ENCODE data around the gene KCNIP1.

Gene KCNIP1

DNA sequence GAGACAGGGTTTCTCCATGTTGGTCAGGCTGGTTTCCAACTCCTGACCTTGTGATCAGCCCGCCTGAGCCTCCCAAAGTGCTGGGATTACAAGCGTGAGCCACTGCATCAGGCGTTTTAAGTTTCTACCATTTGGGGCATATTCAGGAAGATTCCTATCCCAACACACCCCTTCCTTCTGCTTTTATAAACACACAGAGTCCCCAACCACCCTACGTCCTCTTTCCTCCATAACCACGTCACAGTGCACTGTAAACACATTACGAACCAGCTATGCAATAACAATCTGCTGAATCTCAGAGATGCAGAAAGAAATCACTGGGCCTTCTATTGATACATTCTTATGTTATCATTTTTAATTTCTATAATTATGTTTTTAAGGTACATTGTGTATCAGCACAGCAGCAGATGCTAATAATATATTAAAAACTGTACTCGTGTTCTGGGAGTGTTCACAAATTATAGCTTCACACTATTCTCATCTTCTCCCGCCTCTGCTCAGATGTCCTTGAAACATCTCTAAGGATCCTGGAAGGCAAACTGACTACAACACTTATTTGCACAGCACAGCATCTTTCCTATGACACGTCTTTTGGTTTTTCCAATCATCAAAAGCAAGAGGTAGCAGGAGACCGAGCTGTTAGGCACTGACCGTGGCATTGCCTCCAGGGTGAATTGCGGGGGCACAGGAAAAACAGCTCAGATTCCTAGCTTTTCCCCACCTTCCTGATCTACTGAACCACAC lies 60.2 kb downstream of the KCNIP1 start:
- DNase-seq (ENCODE audit: low read depth): no peak

DNA sequence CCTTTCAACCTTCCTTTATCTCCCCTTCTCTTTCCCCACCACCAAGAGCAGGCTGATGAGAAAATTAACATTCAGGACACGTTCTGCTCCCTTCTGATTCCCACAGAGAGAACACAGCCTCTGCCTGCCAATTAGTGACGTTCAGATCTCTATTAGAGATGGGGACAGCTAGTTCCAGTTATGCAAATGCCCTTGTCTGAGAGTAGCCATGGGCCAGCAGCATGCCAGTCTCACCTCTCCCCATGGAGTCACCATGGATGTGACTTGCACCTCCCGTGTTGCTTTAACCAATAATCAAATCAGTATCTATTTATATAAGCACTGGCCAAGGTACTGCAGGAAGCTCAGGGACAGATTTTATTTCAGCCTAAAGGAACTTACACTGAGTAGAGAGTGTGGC lies 61.3 kb downstream of the KCNIP1 start:
- no peak for DNase-seq (ENCODE audit: low read depth)

DNA sequence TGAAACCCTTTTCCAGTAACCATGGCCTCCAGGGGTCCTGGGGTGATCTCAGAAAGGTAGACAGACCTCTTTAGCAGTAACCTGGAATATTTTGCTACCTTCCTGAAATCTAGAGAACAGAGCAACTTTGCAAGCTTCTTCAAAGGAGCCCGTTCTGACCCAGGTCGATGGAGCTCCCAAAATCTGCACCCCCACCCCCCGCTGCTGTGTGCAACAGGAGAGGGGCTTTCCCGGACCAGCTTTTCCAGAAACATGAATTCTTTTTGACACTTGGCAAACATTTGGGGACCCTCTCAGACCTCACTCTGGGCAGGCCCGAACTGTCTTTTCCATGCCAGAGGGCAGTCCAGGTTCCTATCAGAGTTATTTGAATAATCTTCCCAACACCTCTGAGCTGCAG lies 65.3 kb downstream of the KCNIP1 start:
- no peak for DNase-seq (ENCODE audit: low read depth)

DNA sequence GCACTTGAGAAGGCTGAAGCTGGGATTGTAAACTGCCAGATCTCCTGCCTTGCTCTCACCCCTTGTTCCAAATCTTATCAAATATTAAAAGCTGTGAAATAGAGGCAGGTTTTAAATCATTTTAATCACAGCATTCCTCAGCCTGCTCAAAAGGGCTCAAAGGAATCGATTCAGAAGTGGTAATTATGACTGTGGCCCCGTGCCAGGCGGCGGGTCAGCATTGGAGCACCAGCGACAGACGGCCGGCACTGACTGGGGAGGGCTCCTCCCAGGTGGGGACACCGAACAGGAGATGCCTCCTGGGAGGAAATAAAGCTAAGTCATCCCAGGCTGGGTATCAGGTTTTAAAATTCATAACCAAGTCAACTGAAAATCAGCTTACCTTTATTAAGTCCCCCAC lies 66.7 kb downstream of the KCNIP1 start:
- DNase-seq (ENCODE audit: low read depth): no peak

DNA sequence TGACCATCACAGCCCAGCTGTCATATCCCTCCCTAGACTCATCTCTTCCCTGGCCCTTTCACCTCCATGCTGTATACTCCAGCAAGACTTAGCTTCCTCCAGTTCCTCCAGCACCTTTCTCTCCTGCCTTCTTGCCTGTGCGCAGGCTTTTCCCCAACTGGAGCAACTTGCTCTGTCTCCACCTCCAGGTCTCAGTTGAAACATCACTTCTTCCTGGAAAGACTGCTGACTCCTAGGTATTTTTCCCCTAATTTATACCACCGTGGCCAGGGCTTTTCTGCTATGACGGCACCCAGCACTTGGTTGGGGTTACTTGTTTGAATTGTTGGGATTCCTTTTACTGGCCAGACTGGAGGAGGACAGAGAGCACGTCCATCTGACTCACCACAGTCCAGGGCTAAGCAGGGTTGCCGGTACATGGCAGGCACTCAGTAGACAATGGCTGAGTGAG lies 67.5 kb downstream of the KCNIP1 start:
- DNase-seq (ENCODE audit: low read depth): no peak

DNA sequence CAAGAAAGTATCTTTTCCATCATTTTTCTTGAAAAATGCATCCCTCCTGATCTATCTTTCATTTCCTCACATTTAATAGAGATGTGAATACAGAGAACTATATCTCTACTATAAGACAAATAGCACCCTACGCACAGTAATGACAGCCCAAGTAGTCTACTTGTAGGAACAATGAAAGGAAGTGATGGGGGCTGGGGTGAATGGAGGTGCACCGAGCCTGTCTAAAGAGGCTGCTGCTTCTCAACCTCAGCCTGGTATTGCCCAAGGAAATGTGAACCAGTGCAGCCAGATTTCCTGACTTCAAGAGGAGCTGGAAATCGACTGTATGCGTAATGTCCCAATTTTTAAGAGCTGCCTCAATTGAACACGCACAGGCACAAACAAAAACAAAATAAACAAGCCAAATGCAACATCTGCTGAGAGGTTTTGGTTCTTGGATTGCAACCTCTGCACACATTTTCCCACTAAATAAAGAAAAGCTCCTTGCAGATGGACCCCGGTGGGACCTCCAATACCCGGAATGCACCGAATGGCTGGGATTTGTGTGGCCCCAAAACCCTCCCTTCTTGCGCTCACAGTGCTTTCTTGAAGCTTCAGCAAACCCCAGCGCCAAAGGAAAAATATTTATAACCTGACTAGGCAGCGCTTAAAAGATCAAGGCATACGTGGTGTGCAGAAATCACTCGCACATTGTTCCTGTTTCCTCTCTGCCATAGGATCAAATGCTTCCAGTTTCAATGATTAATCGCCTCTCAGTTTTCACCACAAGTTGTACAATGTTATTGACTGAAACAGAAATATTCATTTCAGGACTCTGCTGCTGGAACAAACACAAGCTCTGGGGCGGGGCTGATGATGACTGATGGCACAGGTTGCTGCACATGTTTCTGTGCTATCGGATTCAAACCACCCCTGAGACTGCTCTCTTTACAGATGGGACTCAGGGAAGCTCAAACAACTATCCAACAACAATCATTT lies 68.3 kb downstream of the KCNIP1 start:
- no peak for DNase-seq (ENCODE audit: low read depth)

DNA sequence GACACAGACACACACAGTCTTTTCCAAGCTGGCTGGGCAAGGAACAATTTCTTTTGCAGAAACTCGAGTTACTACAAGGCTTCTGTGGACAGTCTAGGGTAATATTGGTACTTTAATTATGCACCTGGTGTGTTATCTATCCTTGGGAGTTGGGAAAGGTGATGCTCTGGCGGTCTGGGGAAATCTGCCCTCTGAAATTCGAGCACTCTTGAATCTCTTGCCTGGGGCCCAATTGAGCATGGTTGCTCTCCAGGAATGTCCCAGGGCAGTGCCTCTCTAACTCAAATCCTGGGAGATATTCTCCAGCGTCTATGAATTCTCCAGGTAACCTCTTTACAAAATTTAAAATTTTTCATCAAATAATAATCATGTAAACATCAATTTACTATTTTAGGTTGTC lies 69.3 kb downstream of the KCNIP1 start:
- no peak for DNase-seq (ENCODE audit: low read depth)

DNA sequence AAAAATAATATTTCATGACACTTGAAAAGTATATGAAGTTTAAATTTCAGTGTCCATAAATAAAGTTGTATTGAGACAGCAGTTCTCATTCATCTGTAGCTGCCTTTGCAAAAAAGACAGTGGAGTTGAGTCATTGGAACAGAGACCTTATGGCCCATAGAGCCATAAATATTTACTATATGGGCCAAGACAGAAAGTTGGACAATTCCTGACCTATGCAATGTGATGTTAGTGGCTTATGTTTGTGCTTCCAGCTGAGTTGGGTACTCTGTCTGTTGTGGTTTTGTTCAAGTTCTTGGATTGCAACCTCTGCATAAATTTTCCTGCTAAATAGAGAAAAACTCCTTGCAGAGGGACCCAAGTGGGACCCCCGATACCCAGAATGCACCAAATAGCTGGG lies 69.8 kb downstream of the KCNIP1 start:
- DNase-seq (ENCODE audit: low read depth): no peak

DNA sequence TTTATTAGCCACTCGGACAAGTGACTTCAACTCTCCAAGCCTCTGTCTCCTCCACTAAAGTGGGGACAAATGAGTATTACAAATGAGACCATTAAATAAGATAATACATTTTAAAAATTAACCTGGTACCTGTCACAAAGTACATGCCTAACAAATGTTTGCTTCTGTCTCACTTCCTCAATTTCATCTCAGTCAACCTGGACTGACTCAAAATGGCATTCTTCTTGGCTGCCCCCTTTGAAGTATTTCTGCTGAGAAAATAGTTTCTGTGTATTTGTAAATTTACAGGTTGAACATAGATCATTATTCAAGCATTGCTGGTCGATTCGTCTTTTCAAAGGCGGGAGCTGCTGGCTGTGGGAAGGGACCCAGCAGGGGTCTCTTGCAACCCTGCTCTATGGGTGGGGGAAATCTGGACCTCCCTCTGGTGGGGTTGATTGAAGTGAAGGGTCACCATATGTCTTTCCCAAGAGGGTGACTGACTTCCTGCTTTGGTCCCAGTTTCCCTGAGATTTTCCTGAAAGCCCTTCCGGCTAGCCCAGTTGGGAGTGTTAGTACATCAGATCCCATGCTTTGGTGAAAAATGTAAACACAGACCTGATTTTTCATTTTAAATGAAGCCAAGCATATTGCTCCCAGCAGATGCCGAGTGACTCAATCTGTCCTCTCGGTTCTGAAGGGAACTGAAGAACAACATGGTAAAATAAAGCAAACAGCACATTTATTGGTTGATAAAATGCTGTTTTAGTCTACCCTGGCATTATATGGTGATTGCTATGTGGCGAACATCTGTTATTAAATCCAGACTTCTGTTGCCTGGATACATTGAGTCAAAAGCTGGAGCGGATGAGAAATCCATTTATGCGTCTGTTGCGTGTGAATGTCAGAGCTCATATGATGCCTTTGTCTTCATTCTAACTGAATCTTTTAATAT lies 73.0 kb downstream of the KCNIP1 start:
- DNase-seq (ENCODE audit: low read depth): no peak

DNA sequence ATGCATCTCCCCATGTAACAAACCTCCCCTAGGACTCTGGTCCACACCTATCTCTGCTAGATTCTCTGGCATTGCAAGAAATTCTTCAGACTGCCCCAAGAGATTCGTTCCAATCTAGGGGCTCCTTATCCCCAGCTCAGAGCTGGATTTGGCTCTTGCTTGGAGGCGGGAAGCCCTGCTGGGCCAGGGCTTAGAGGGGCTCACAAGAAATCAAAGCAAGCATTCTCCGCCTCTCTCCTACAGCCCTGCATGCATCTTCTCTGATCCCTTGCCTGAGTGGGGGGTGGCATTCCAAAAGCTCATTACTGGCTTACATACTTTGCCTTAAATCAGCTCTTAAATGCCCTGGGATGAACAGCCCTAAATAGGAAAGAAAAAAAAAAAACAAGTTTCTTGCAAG lies 75.8 kb downstream of the KCNIP1 start:
- DNase-seq (ENCODE audit: low read depth): no peak

DNA sequence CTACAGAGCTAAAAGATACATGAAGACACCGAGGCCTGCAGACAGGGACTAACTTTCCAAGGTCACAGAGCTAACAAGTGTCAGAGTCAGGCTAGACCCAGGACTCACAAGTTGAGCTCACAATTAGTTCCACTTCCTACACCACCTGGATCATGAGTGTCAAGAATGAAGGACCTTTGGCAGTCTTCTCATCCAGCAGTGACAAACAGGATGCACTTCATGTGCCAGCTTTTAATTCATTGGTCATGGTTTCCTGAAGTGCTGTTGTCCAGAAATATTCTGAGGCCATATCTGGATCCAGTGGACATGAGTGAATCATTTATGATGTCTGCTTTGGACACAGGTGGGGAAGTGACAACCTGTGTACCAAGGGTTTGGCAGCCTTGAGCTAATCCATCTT lies 77.4 kb downstream of the KCNIP1 start:
- no peak for DNase-seq (ENCODE audit: low read depth)

DNA sequence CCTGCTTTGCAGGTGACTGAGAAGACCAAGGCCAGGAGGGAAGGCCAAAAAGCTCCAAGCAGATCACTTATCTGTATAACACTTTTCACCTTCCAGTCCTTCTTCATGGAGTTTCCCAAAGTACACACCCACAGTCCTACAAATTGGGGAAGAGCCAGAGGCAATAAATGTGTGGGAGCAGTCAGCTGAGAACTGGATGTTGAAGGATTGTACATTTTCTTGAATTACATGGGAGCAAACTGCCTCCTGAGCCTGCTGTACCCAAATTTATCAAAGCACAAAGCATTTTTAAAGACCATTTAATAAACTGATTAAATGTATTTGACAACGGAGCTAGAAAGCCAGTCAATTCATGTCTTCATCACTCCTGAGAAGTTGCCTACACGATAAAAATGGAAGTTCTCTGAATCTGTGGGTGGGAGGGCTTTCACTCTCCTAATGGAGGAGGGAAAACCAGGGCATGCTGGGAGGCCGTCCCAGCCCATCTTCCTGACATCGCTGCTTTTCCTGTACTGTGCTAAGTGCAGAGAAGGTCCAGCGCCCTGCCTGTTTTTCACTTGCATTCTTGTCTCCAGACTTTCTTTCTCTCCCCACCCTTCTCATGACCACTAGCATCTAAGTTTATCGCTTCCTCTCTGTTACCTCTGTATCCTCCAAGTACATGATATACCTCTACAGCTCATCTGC lies 79.0 kb downstream of the KCNIP1 start:
- DNase-seq (ENCODE audit: low read depth): no peak

DNA sequence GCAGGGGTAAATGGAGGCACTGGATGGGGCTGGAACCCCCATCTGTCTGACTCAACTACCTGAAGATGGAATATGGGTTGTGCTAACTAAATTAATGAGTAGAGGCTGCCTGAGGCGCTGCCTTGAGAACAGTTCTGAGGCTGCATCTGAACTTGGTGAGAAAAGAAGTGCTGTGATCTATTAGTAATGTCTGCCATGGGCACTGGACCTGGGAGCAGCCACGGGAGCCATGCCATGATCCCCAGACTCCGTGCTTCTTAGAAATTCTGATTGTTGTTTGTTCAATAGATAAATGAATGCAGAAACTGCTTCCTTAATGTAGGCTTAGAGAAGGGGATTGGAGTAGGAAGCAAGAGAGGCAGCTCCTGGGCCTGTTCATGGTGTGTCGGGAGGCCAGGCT lies 80.2 kb downstream of the KCNIP1 start:
- no peak for DNase-seq (ENCODE audit: low read depth)

DNA sequence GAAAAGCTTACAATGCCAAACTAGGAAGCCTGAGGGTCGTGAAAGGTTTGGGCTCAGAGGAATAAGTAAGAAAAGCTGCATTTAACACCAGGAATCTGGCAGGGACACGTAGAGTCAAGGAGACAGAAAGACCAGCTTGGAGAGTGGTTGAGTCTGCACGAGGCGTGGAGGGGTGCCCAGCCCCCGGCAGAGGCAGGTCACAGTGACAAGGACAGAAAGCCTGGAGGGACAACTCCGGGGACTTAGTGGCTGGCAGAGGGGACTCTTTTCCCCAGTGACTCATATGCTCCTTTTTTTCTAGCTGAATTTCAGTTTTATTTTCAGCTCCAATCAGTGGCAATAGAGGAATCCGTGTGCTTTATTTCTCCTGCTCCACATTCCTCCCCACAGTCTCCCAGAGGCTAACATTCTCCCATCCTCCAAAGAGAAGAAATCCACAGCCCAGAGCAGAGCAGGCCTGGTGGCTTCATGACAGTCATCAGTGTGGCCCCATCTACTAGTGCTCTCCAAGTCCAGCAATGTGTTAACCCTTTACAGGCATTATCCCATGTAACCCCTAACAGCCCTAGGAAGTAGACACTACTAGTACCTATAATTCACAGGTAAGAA lies 80.7 kb downstream of the KCNIP1 start:
- DNase-seq (ENCODE audit: low read depth): no peak

DNA sequence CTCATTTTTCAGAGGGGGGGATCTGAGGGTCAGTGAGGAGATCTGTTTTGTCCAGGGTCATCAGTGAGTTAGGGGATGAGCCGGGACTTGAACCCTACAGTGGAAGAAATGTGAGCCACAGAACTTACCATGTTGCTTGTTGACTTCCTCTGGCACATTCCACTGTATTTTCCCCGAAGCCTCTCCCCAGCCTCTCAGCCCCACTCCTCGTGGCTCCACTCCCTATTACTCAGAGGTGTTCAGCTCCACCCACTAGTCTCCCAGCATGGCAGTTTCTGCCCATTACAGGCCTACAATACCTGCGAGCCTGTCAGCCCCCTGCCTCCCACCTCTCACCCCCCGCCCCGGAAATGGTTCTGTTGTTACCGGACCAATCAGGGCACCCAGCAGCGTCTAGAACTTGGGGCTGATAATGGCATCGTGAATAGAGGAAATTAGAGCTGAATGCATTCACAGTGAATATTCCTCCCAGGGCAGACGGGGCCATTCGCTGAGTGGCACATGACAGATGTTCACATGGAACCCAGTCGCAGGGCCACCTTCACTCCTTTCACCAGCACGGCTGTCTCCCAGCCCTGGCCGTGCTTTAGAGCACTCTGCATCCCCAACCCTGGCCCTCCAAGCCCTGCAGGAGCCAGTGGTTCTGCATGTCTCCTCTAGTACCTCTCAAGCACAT lies 81.6 kb downstream of the KCNIP1 start:
- no peak for DNase-seq (ENCODE audit: low read depth)

DNA sequence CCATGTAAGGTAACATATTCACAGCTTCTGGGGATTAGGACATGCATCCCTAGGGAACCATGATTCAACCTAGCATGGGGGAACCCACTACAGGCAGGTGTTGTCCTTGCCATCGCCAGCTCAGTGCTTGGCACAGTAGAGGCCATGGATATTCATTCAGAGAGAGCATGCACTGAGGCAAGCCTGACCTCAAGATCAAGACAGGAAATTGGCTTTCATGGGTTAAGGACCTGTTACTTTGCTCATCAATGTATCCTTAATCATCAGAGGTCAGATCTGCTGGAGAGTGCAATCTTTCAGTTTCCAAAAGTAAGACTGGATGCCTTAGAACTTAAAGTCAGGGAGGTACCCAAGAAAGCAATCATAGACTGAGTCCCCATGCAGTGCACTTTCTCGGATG lies 84.0 kb downstream of the KCNIP1 start:
- DNase-seq (ENCODE audit: low read depth): no peak

DNA sequence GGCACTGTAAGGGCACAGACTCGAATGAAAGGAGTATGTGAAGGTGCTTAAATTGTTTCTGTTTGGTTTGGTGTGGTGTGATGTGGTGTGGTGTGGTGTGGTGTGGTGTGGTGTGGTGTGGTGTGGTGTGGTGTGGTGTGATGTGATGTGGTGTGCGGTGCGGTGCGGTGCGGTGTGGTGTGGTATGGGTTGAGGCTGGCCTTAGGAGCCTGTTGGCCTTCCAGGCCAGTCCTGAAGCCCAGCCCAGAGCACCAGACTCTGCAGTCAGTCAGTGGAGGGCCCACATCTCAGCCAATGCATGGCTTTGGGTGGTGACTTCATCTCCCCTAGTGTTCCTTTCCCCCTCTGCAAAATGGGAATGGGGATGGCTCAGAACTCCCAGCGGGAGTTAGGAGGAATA lies 85.8 kb downstream of the KCNIP1 start:
- DNase-seq (ENCODE audit: low read depth): no peak

DNA sequence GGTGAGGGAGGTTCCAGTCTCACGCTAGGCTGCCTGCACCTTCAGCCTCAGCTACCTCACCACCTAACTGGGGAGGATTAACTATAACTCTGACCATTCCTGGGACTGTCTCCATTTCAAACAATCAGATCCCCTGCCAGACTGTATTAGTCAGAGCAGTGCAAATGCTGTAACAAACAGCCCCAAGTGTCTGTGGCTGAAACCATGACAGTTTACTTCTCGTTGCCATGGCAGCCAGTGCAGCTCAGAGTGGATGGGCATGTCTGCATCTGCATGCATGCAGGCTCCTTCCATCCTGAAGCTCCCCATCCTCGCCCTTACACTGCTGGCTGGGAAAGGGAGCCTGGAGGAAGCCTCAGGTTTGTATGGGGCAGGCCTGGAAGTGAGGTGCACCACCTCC lies 86.7 kb downstream of the KCNIP1 start:
- no peak for DNase-seq (ENCODE audit: low read depth)

DNA sequence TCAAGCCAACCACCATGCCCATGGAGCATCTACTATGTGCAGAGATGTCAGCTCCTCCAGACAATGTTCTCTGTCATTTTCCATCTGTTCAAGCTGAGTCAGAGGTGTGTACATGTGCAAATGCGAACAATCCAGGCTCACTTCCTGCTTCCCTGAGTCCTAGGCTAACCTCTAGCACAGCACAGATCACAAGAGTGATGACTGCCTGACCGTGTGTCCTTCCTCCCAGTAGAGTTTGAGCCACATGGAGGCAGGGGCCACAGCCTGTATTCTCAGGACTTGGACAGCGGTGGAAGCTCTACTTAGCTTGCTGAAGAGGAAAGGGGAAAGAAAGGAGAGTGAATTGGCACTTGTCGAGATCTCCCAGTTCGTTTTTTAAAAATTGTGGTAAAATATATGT lies 87.2 kb downstream of the KCNIP1 start:
- DNase-seq (ENCODE audit: low read depth): no peak

DNA sequence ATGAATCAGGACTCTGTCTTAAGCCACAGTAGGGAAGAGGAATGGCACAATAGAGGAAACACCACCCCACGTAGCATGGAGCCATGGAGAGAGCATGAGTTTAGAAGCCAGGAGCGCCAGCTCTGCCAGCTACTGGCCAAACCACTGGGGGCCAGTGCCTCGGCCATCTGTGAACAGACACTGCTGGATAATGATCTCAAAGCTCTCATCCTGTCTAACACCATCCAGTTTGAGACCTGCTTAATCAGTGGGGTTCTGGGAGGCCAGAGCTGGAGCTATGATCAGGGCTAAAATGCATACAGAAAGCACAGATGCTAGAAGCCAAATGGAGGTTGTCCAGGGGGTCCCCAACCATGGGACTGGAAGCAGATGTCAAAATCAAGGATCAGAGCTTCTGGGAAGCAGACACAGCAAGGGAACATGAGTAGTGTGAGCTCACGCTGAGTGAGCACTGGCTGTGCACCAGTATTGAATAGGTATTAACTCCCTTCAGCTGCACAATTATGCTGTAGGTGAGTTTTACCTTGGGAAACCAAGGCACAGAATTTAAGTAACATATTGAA lies 92.7 kb downstream of the KCNIP1 start:
- no peak for DNase-seq (ENCODE audit: low read depth)
